DND-41 (cell line): ENCODE measurements around the gene UCHL5.
"Not testable (repeated sequence)": the region's sequence is repeated elsewhere in the genome, so short reads cannot be mapped to it uniquely, and the experiment has no call there.

Experiments used
- ATAC-seq: fragments of 200-7000 bp; cut with Tn5 transposase; 3 replicates; pipeline ENCODE4 v1.9.1; 2021; ENCODE audit warnings: low read depth; ENCODE audit not compliant: insufficient read depth
- DNase-seq: peaks from one replicate; pipeline ENCODE4 v3.0.0-alpha.2; 2020
- H2AFZ ChIP-seq: 2 replicates; pipeline ENCODE4 v1.6.0; 2012; ENCODE audit warnings: low read depth, low read length
- H3K27ac ChIP-seq: 2 replicates; pipeline ENCODE4 v1.5.1; 2012; ENCODE audit warnings: low read length, inconsistent platforms
- H3K27me3 ChIP-seq: fragments of 200-600 bp; sonication (generic); 2 replicates; pipeline ENCODE4 v1.6.0; 2012; ENCODE audit warnings: low read length, mild to moderate bottlenecking, inconsistent platforms; ENCODE audit not compliant: insufficient read depth, poor library complexity
- H3K36me3 ChIP-seq: 2 replicates; pipeline ENCODE4 v1.5.1; 2012; ENCODE audit warnings: low read length, inconsistent platforms; ENCODE audit not compliant: insufficient read depth
- H3K4me1 ChIP-seq: 2 replicates; pipeline ENCODE4 v1.5.1; 2012; ENCODE audit warnings: mild to moderate bottlenecking, low read length; ENCODE audit not compliant: insufficient read depth
- H3K4me2 ChIP-seq: 2 replicates; pipeline ENCODE4 v1.6.0; 2012; ENCODE audit warnings: mild to moderate bottlenecking, moderate library complexity, low read length, inconsistent platforms; ENCODE audit not compliant: insufficient read depth
- H3K4me3 ChIP-seq, 2 experiments: fragments of 200-600 bp in 1 of 2; shearing (Covaris generic) in 1 of 2; 2 replicates each; pipeline ENCODE4 v1.5.1; 2012 to 2016; ENCODE audit warnings: inconsistent platforms in 2 of 2, low read length in 2 of 2, mild to moderate bottlenecking in 2 of 2, low read depth in 1 of 2, moderate library complexity in 1 of 2
- H3K79me2 ChIP-seq: 2 replicates; pipeline ENCODE4 v1.6.0; 2012; ENCODE audit warnings: low read length, inconsistent platforms; ENCODE audit not compliant: insufficient read depth
- H3K9ac ChIP-seq: 2 replicates; pipeline ENCODE4 v1.6.0; 2012; ENCODE audit warnings: low read depth, mild to moderate bottlenecking, inconsistent platforms, low read length, moderate library complexity
- H3K9me3 ChIP-seq: 2 replicates; pipeline ENCODE4 v1.5.1; 2012; ENCODE audit warnings: low read length, moderate library complexity, mild to moderate bottlenecking, inconsistent platforms; ENCODE audit not compliant: insufficient read depth, severe bottlenecking
- H4K20me1 ChIP-seq: 2 replicates; pipeline ENCODE4 v1.6.0; 2012; ENCODE audit warnings: low read length; ENCODE audit not compliant: insufficient read depth
- EZH2 ChIP-seq: IDR thresholded peaks from 3 replicates; pipeline ENCODE4 v1.6.1; 2012; ENCODE audit warnings: borderline replicate concordance, low read depth, mild to moderate bottlenecking, moderate library complexity, low read length, inconsistent platforms; ENCODE audit not compliant: severe bottlenecking
- TF ChIP-seq, protein P1 (sequence below): IDR thresholded peaks from 2 replicates; pipeline ENCODE4 v1.5.1; 2012; ENCODE audit warnings: borderline replicate concordance, low read length, moderate library complexity, mild to moderate bottlenecking; ENCODE audit not compliant: poor library complexity, severe bottlenecking; ENCODE audit errors: extremely low read depth

Gene UCHL5

DNA sequence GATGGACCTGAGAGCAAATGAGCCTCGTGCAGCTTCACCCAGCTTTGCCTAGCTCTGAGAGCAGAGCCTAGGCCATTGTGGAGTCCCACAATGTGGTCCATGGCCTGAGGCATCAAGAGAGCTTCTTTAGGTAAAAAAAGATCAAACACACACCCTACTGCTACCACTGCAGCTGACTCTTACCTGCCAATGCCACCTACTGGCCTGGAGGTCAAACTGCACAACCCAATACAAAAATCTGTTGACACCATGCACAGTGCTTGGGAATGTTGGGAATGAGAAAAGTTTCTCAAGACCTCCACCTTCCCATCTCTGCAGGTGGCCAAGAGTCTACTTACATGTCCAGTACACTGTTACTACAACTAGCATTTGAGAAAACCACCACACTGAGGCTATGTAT, 60.6 kb downstream of the UCHL5 start:
- Histone ChIP-seq H4K20me1 (no peaks in the 10 kb centered on the region), H3K4me1 (no peaks in the 10 kb centered on the region), H3K9me3 (no peaks in the 10 kb centered on the region), H3K36me3 (peaks cover 11% of the 10 kb centered on the region; the same call in 1 of the 2 replicates), H2AFZ (no peak overlapping the region), H3K79me2 (no peaks in the 10 kb centered on the region), H3K4me3 (no peak overlapping the region), H3K27ac (no peak overlapping the region), H3K27me3 (no peaks in the 10 kb centered on the region), H3K9ac (no peak overlapping the region), H3K4me2 (no peak overlapping the region)
- ATAC-seq (peak; percentile 39; the same call in 1 of the 3 replicates), DNase-seq (no peak)
- TF ChIP-seq EZH2, result no peak
- TF ChIP-seq, protein P1, sequence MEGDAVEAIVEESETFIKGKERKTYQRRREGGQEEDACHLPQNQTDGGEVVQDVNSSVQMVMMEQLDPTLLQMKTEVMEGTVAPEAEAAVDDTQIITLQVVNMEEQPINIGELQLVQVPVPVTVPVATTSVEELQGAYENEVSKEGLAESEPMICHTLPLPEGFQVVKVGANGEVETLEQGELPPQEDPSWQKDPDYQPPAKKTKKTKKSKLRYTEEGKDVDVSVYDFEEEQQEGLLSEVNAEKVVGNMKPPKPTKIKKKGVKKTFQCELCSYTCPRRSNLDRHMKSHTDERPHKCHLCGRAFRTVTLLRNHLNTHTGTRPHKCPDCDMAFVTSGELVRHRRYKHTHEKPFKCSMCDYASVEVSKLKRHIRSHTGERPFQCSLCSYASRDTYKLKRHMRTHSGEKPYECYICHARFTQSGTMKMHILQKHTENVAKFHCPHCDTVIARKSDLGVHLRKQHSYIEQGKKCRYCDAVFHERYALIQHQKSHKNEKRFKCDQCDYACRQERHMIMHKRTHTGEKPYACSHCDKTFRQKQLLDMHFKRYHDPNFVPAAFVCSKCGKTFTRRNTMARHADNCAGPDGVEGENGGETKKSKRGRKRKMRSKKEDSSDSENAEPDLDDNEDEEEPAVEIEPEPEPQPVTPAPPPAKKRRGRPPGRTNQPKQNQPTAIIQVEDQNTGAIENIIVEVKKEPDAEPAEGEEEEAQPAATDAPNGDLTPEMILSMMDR, result peak; percentile 60

DNA sequence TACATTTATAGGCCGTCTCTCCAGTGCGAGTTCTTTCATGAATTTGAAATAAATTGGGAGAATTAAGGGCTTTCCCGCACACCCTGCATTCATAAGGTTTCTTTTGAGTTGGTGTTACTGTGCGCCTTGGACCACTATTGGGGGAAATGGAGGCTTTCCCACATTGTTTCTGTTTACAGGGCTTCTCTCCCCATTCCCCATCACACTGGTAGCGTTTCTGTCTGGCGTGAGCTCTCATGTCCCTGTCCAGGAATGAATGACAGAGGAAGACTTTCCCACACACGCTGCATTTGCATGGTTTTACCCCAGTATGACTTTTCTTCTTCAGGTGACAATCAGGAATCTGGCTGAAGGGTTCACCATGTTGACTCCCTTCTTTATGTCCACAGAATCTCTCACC, 65.0 kb downstream of the UCHL5 start:
- no peak for TF ChIP-seq EZH2
- TF ChIP-seq, protein P1, result no peak
- H3K4me1 ChIP-seq, result no peaks in the 10 kb centered on the region
- no peak overlapping the region for H2AFZ ChIP-seq
- DNase-seq (no peak), ATAC-seq (no peak)
- no peak overlapping the region for H3K9ac ChIP-seq
- no peak overlapping the region for H3K27ac ChIP-seq
- peaks cover 7% of the 10 kb centered on the region; the same call in 1 of the 2 replicates for H3K36me3 ChIP-seq
- H3K79me2 ChIP-seq, result no peaks in the 10 kb centered on the region
- no peaks in the 10 kb centered on the region for H3K27me3 ChIP-seq
- no peaks in the 10 kb centered on the region for H4K20me1 ChIP-seq
- H3K4me2 ChIP-seq, result no peak overlapping the region
- no peaks in the 10 kb centered on the region for H3K9me3 ChIP-seq
- no peak overlapping the region for H3K4me3 ChIP-seq

GRCh38 chr1:192993426-192994085, 65.6 kb downstream of the UCHL5 start:
- DNase-seq (no peak), ATAC-seq (no peak)
- Histone ChIP-seq H3K9ac (no peak overlapping the region), H3K4me3 (no peak overlapping the region), H3K4me1 (no peaks in the 10 kb centered on the region), H2AFZ (no peak overlapping the region), H3K36me3 (peaks cover 7% of the 10 kb centered on the region; the same call in 1 of the 2 replicates), H3K27ac (no peak overlapping the region), H3K4me2 (no peak overlapping the region), H3K79me2 (no peaks in the 10 kb centered on the region), H3K9me3 (no peaks in the 10 kb centered on the region), H4K20me1 (no peaks in the 10 kb centered on the region), H3K27me3 (no peaks in the 10 kb centered on the region)
- TF ChIP-seq, protein P1, result no peak

DNA sequence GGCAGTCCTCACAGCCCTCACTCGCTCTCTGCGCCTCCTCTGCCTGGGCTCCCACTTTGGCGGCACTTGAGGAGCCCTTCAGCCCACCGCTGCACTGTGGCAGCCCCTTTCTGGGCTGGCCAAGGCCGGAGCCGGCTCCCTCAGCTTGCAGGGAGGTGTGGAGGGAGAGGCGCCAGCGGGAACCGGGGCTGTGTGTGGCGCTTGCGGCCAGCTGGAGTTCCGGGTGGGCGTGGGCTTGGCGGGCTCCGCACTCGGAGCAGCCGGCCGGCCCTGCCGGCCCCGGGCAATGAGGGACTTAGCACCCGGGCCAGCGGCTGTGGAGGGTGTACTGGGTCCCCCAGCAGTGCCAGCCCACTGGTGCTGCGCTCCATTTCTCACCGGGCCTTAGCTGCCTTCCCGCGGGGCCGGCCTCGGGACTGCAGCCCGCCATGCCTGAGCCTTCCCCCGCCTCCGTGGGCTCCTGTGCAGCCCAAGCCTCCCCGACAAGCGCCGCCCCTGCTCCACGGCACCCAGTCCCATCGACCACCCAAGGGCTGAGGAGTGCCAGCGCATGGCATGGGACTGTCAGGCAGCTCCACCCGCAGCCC, 72.3 kb downstream of the UCHL5 start:
- not testable (repeated sequence) for H3K4me1 ChIP-seq, H3K9me3 ChIP-seq, H3K4me3 ChIP-seq, H3K27me3 ChIP-seq, H3K27ac ChIP-seq, DNase-seq, H3K4me2 ChIP-seq, H3K79me2 ChIP-seq, H2AFZ ChIP-seq, H4K20me1 ChIP-seq, ATAC-seq, H3K36me3 ChIP-seq, H3K9ac ChIP-seq
